Activated naive CD8-positive, alpha-beta T cell treated with anti-CD3 and anti-CD28 coated beads for 36 hours (primary cell): ENCODE measurements around the gene MLKL. TPM values are rescaled to one million over a fixed set of nuclear protein-coding genes. Genes with fewer than 3 reads are reported as not detected.

Experiments
- DNase-seq: peaks from one replicate; pipeline ENCODE4 v3.0.0; 2021
- H3K27ac Mint-ChIP-seq: one replicate; pipeline ENCODE4 v1.8.0; 2022; ENCODE audit warnings: mild to moderate bottlenecking, moderate library complexity, mixed read lengths
- H3K27me3 Mint-ChIP-seq: one replicate; pipeline ENCODE4 v1.8.0; 2022; ENCODE audit warnings: mild to moderate bottlenecking, mixed read lengths
- H3K36me3 Mint-ChIP-seq: one replicate; pipeline ENCODE4 v1.8.0; 2021; ENCODE audit warnings: mild to moderate bottlenecking, mixed read lengths
- H3K4me1 Mint-ChIP-seq: one replicate; pipeline ENCODE4 v1.8.0; 2021; ENCODE audit warnings: mixed read lengths
- H3K4me3 Mint-ChIP-seq: one replicate; pipeline ENCODE4 v1.8.0; 2022; ENCODE audit warnings: mild to moderate bottlenecking, moderate library complexity, mixed read lengths
- H3K9me3 Mint-ChIP-seq: one replicate; pipeline ENCODE4 v1.8.0; 2022; ENCODE audit warnings: mixed read lengths
- total RNA-seq, 2 experiments: library from RNA; stranded (reverse); gene quantifications; one replicate each; pipeline ENCODE4 v1.2.3, GENCODE V29; 2021

The MLKL gene
- total RNA-seq: 10 to 100 TPM; 23.6 TPM

DNA sequence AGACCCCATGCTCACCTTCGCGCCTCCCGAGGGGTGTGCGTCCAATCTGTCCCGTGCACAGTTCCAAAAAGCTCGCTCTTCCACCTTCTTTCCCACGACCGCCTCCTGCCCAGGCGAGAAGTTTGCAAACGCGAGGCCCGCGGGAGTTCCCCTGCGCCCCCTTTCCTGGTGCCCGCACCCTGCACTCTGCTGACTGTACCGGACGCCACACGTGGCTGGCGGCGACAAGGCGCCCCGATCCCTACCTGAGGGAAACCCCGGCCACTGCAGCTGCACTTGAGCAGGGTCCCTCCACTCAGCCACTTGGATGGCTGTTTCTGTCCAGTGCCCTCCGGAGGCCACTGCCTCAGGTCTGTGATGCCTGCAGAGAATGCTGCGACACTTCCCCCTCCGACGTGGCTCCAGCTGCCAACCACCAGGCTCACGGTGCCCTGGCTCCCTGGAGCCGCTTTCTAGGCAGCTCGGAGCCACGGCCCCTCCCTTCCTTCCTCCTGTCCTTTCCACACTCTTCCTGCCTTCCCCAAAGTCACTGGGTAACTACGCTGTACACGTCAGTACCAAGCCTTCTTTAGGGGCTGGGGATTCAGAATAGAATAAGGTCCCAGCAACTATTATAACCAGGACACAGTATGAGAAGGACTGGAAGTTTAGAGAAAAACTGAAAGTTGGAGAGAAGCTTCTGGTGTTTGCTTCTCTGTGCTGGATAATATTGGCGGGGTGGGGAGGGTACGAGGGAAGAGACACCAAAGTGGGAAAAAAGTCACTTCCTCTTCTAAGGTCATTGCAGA, at the start of gene MLKL:
TSS of gene MLKL (minus strand) at position 425 of the 788 bp plus-strand sequence. CDS start 5,105 bp downstream, outside the sequence.
- H3K4me1 Mint-ChIP-seq: peaks cover 50% of the 10 kb centered on the region
- peaks cover 15% of the 10 kb centered on the region for H3K36me3 Mint-ChIP-seq
- H3K4me3 Mint-ChIP-seq: peak within 1 kb of the TSS; percentile 99
- peak; percentile 71 for DNase-seq
- H3K27me3 Mint-ChIP-seq: no peaks in the 10 kb centered on the region
- H3K27ac Mint-ChIP-seq: peak within 1 kb of the TSS; percentile 99
- no peaks in the 10 kb centered on the region for H3K9me3 Mint-ChIP-seq

DNA sequence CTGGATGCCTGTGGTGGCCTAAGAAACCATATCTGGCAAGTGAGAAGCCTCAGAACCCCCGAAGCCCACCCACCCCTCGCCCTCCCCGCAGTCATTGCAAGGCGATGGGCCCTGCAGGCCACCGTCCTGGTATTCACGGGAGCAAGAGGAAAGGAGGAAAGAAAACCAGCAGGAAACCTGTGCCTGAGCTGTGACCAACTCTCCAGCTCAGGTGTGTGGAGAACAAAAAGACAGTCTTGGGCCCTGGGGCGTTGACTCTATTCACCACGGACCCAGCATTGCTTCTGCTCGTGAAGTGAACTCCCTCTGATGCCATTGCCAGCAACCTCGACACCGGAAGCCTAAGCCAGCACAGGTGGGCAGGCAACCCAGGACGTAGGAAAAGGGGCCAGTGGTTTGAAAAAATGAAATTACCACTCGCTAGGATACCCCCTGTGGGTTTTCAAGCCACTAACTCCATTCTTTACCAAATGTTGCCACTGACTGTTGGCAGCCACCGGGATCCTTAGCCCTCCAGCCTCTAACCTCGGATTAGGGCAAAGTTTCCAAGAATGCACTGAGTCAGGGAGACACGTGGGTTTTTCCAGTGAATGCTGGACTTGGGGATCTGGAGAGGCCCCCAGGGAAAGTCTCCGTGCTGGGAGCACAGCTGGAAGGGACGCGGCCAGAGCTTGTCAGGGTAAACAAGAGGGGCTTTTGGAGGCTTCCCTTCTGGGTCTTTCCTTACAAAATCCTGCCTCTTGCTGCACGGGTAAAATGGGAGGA, 48.8 kb upstream of the MLKL start:
- no peaks in the 10 kb centered on the region for H3K9me3 Mint-ChIP-seq
- H3K36me3 Mint-ChIP-seq: no peaks in the 10 kb centered on the region
- no peak overlapping the region for H3K27ac Mint-ChIP-seq
- H3K27me3 Mint-ChIP-seq: peaks cover 6% of the 10 kb centered on the region
- no peaks in the 10 kb centered on the region for H3K4me1 Mint-ChIP-seq
- no peak for DNase-seq
- no peak overlapping the region for H3K4me3 Mint-ChIP-seq

- H3K36me3 Mint-ChIP-seq: no peaks in the 10 kb centered on the region
- H3K9me3 Mint-ChIP-seq: no peaks in the 10 kb centered on the region
- no peaks in the 10 kb centered on the region for H3K4me1 Mint-ChIP-seq
- H3K4me3 Mint-ChIP-seq: no peak overlapping the region
- no peak overlapping the region for H3K27ac Mint-ChIP-seq
- peaks cover 6% of the 10 kb centered on the region for H3K27me3 Mint-ChIP-seq
- DNase-seq: no peak
These were observed 48.0 kb upstream of the MLKL start for GRCh38 chr16:74748616-74749026.

GRCh38 chr16:74747716-74748615, 47.3 kb upstream of the MLKL start:
- no peaks in the 10 kb centered on the region for H3K36me3 Mint-ChIP-seq
- no peaks in the 10 kb centered on the region for H3K4me1 Mint-ChIP-seq
- DNase-seq: no peak
- no peak overlapping the region for H3K27ac Mint-ChIP-seq
- H3K9me3 Mint-ChIP-seq: no peaks in the 10 kb centered on the region
- H3K27me3 Mint-ChIP-seq: peaks cover 6% of the 10 kb centered on the region
- no peak overlapping the region for H3K4me3 Mint-ChIP-seq

DNA sequence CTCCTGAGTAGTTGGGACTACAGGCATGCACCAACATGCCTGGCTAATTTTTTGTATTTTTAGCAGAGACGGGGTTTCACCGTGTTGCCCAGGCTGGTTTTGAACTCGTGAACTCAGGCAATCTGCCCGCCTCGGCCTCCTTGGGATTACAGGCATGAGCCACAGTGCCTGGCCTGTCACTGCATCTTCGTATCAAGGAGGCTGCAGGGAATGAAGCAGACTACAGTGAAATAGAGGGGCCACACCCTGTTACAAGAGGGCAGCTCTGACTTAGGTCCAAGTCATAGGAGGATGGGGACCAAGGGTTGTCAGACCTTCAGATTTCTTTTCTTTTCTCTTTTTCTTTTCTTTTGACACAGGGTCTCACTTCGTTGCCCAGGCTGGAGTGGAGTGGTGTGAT, 45.3 kb upstream of the MLKL start:
- no peaks in the 10 kb centered on the region for H3K36me3 Mint-ChIP-seq
- H3K9me3 Mint-ChIP-seq: no peaks in the 10 kb centered on the region
- no peak overlapping the region for H3K4me3 Mint-ChIP-seq
- no peak for DNase-seq
- H3K27ac Mint-ChIP-seq: no peak overlapping the region
- H3K4me1 Mint-ChIP-seq: no peaks in the 10 kb centered on the region
- H3K27me3 Mint-ChIP-seq: no peaks in the 10 kb centered on the region

DNA sequence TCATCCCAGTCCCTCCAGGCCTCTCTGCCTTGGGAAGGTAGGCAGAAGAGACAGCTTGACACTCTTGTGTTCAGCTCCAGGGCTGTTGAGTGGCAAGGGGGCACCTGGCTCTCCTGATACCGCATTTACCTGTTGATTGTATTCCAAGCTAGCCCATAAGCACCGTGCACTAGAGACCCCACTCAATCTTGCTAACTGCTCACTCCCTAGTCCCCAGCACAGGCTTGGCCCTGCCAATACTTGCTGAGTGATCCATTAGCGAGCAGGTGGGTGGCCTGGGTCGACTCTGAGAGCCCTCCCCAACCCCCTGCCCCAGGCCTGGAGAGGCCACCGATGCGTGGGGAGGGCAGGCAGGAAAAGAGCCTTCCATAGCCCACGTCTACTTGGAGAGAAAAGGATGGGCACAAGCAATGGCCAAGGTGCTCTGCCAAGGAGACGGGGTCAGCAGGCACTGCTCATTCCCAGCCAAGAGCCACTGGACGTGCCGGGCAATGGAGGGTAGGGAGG, 44.5 kb upstream of the MLKL start:
- Mint-ChIP-seq H3K27ac (no peak overlapping the region), H3K36me3 (no peaks in the 10 kb centered on the region), H3K27me3 (no peaks in the 10 kb centered on the region), H3K4me1 (no peaks in the 10 kb centered on the region), H3K4me3 (no peak overlapping the region), H3K9me3 (no peaks in the 10 kb centered on the region)
- DNase-seq: no peak

- Mint-ChIP-seq H3K27ac (no peak overlapping the region), H3K36me3 (no peaks in the 10 kb centered on the region), H3K9me3 (no peaks in the 10 kb centered on the region), H3K4me1 (no peaks in the 10 kb centered on the region), H3K4me3 (no peak overlapping the region), H3K27me3 (no peaks in the 10 kb centered on the region)
- DNase-seq: no peak
These were observed 43.9 kb upstream of the MLKL start for GRCh38 chr16:74744566-74744965.

DNA sequence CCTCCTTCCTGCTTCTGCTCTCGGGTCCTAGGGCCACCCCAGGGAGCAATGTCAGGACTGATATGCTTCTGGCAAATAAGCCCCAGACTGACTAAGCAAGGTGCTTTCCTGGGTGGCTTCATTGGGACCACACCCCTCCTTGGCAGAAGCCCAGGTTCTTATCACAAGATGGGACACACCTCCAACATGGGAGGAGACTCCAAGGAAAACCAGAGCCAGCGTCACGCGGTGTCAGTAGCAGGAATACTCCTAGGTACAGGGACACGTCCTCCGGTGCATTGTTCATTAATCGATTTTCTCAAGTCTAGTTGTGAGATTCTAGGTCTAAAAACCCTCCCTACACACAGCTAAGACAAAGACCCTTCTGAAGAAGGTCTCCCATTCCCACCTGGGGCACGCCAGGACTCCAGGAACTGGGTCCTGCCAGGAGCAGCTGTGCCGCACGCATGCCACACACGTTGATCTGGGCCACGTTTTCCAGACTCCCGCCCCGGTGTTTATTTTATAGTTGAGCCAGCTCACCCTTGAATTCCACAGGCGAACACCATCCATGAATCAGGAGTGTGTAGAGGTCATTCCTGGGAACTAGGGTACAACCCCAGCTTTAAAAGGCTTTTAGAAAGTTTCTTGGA, 43.1 kb upstream of the MLKL start:
- Mint-ChIP-seq H3K4me3 (no peak overlapping the region), H3K9me3 (no peaks in the 10 kb centered on the region), H3K27ac (no peak overlapping the region), H3K36me3 (no peaks in the 10 kb centered on the region), H3K4me1 (no peaks in the 10 kb centered on the region), H3K27me3 (no peaks in the 10 kb centered on the region)
- no peak for DNase-seq

DNA sequence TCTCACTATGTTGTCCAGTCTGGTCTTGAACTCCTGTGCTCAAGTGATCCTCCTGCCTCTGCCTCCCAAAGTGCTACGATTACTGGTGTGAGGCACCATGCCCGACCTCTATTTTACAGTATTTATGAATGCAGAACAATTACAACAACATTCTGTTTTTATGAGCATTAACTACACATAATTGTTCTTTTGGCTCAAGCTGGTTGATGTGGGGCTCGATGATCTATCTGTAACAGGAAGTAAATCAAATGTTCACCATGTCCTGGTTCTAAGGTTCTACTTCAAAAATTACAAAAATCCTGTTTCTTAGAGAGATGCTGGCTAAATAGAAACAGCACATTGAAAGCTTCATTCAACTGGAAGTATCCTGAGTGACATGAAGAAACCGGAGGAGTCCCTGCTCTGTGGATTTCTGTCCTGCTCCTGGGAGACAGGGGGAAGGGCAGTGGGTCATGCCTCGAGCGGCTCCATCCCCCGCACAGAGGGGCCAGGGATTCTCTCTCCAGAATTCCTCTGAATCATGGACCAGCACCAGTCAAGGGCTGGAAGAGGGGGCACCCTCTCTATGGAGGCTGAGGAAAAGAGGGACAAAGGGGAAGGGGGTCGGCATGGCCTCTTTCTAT, 42.5 kb upstream of the MLKL start:
- Mint-ChIP-seq H3K4me3 (no peak overlapping the region), H3K36me3 (no peaks in the 10 kb centered on the region), H3K27me3 (no peaks in the 10 kb centered on the region), H3K9me3 (no peaks in the 10 kb centered on the region), H3K27ac (no peak overlapping the region), H3K4me1 (no peaks in the 10 kb centered on the region)
- DNase-seq: no peak

GRCh38 chr16:74742051-74742481, 41.4 kb upstream of the MLKL start:
- no peak for DNase-seq
- no peaks in the 10 kb centered on the region for H3K4me1 Mint-ChIP-seq
- H3K27ac Mint-ChIP-seq: no peak overlapping the region
- no peak overlapping the region for H3K4me3 Mint-ChIP-seq
- no peaks in the 10 kb centered on the region for H3K36me3 Mint-ChIP-seq
- H3K9me3 Mint-ChIP-seq: no peaks in the 10 kb centered on the region
- no peaks in the 10 kb centered on the region for H3K27me3 Mint-ChIP-seq

DNA sequence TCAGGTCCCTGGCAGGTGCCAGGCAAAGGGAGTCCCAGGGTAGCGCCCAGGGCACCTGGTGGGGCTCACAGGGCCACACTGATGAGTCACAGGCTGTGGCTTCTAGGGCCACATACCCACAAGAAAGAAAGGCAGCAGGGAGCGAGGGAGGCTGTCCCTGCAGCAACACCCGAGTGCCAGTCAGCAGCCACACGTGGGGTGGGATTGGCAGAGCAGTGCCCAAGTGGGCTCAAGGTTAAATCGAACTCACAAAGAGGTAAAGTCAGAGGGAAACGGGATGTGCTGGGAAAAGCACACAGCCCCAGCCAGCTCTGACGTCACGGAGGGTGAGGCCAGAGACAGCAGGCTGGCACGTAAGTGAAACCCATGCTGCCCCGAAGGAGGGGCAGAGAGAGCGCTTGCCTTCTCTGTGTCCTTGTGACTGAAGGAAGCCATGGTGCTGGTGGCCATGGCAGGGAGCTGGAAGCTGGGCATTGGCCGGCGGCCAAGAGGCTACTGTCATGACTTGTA, 40.2 kb upstream of the MLKL start:
- Mint-ChIP-seq H3K4me1 (no peaks in the 10 kb centered on the region), H3K27ac (no peak overlapping the region), H3K36me3 (no peaks in the 10 kb centered on the region)

GRCh38 chr16:74739275-74739674, 38.6 kb upstream of the MLKL start:
- DNase-seq: no peak
- Mint-ChIP-seq H3K4me3 (no peak overlapping the region), H3K27me3 (no peaks in the 10 kb centered on the region), H3K36me3 (no peaks in the 10 kb centered on the region), H3K27ac (no peak overlapping the region), H3K9me3 (no peaks in the 10 kb centered on the region), H3K4me1 (no peaks in the 10 kb centered on the region)

More for the DNA sequence above, 40.2 kb upstream of the MLKL start:
- Mint-ChIP-seq H3K27me3 (no peaks in the 10 kb centered on the region), H3K9me3 (no peaks in the 10 kb centered on the region), H3K4me3 (no peak overlapping the region)
- no peak for DNase-seq

- no peak for DNase-seq
- no peaks in the 10 kb centered on the region for H3K27me3 Mint-ChIP-seq
- no peaks in the 10 kb centered on the region for H3K36me3 Mint-ChIP-seq
- H3K9me3 Mint-ChIP-seq: no peaks in the 10 kb centered on the region
- no peaks in the 10 kb centered on the region for H3K4me1 Mint-ChIP-seq
- no peak overlapping the region for H3K4me3 Mint-ChIP-seq
- no peak overlapping the region for H3K27ac Mint-ChIP-seq
These were observed 38.2 kb upstream of the MLKL start for GRCh38 chr16:74738816-74739215.

GRCh38 chr16:74738113-74738541, 37.5 kb upstream of the MLKL start:
- no peaks in the 10 kb centered on the region for H3K4me1 Mint-ChIP-seq
- no peak for DNase-seq
- no peak overlapping the region for H3K27ac Mint-ChIP-seq
- no peaks in the 10 kb centered on the region for H3K36me3 Mint-ChIP-seq
- H3K9me3 Mint-ChIP-seq: no peaks in the 10 kb centered on the region
- no peak overlapping the region for H3K4me3 Mint-ChIP-seq
- no peaks in the 10 kb centered on the region for H3K27me3 Mint-ChIP-seq
